ENCODE results near the gene EEF1AKMT3. TPM values are rescaled to one million over a fixed set of nuclear protein-coding genes. Genes with fewer than 3 reads are reported as not detected.

Gene EEF1AKMT3
- total and polyA plus RNA-seq, 4 donors: 3.6 to 11.5 (median 5.9) TPM

DNA sequence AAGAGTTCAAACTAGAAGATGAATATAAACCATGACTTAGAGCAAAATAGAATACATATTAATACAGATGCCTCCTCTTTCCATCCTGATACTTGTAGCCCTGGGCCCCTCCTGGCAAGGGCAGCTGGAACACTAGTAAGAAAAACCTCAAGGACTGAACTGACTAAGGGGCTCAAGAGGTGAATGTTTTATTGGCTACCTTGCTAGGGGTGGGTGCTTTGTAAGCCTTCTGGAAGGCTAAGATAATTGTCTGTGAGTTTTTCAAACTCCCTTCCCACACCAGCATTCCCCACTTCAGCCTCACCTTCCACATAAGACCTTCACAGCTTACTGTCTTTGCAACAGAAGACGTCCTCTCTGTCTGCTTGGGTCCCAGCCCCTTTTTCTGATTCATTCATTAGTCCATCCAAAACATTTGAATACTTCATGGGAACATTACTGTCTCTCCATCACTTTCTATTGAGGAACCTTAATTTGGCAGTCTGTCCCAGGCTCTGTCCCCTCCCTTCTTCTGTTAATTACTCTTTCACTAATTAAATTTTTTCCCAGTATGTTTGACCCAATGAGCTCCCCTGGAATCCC is 18.6 kb upstream of the EEF1AKMT3 start:
- 26 to 56% methylated on average over 1 of the region's 1 CpG for WGBS, 2 donors
- Histone ChIP-seq H3K4me1 (ENCODE audit: control insufficient read depth in 5 of 5, insufficient read depth in 5 of 5, low read length in 5 of 5) (peaks cover 5 to 42% (median 16%) of the 10 kb centered on the region in 5 donors), H3K27me3 (ENCODE audit: control insufficient read depth in 3 of 3, insufficient read depth in 3 of 3, low read length in 2 of 3) (no peaks in the 10 kb centered on the region), H3K9me3 (ENCODE audit: control insufficient read depth in 4 of 4, insufficient read depth in 3 of 4, low read length in 3 of 4) (peaks cover 0 to 5% (median 0%) of the 10 kb centered on the region in 4 donors), H3K27ac (ENCODE audit: low read depth in 1 of 2, low read length in 1 of 2) (peak overlapping the region in 1 of 2 donors; percentile 27), H3K9ac (ENCODE audit: insufficient read depth in 1 of 2, low read length in 2 of 2) (no peak overlapping the region), H3K4me3 (no peak overlapping the region), H3K36me3 (ENCODE audit: control insufficient read depth in 4 of 4, insufficient read depth in 4 of 4, low read length in 4 of 4) (peaks cover 4 to 22% (median 14%) of the 10 kb centered on the region in 4 donors)
- TF ChIP-seq, protein P1, sequence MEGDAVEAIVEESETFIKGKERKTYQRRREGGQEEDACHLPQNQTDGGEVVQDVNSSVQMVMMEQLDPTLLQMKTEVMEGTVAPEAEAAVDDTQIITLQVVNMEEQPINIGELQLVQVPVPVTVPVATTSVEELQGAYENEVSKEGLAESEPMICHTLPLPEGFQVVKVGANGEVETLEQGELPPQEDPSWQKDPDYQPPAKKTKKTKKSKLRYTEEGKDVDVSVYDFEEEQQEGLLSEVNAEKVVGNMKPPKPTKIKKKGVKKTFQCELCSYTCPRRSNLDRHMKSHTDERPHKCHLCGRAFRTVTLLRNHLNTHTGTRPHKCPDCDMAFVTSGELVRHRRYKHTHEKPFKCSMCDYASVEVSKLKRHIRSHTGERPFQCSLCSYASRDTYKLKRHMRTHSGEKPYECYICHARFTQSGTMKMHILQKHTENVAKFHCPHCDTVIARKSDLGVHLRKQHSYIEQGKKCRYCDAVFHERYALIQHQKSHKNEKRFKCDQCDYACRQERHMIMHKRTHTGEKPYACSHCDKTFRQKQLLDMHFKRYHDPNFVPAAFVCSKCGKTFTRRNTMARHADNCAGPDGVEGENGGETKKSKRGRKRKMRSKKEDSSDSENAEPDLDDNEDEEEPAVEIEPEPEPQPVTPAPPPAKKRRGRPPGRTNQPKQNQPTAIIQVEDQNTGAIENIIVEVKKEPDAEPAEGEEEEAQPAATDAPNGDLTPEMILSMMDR (IDR thresholded peaks at IDR 0.05; ENCODE audit: control extremely low read depth, extremely low read depth): no peak
- DNase-seq (no peak), ATAC-seq (ENCODE audit: insufficient read depth, low FRiP score) (no peak)

DNA sequence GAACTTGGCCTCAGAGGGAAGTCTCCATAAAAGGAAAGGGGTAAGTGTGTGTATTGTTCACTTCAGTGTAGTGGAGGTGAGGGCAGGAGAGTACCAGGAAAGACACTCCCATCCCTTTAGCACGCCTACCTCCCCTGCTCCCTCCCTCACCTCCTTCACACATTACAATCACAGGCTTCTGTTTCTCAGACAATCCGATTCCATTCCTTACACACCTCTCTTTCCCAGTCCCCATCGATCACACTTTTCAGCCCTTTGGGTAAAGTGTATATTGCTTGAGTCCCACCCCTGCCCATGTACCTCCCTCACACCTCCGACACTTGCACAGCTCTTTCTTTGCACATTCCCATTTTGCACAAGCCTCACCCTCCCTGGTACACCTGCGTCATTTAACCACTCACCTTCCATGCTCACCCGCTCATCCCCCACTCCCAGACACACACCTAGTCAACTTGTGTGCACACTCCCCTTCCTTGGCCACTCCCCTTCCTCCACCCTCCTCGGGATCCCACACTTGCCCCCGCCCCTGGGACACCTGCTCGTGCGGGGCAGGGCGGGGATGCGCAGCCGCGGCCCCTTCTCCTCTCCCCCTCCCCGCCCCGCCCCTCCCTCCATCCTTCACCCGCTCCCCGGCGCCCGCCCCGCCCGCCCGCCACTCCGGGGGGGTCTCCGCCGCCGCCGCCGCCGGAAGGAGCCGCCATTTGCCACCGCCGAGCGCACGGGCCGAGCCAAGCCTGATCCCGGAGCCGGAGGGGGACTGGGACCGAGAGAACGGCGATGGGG is 17.8 kb upstream of the EEF1AKMT3 start, which contains the start of gene MARCHF9:
Gene MARCHF9, plus strand, starts transcription at position 693 of the 783 bp plus-strand sequence. CDS start 426 bp downstream, outside the sequence.
- TF ChIP-seq, protein P1 (IDR thresholded peaks at IDR 0.05; ENCODE audit: control extremely low read depth, extremely low read depth): no peak
- Histone ChIP-seq H3K9me3 (ENCODE audit: control insufficient read depth in 4 of 4, insufficient read depth in 3 of 4, low read length in 3 of 4) (peaks cover 0 to 5% (median 0%) of the 10 kb centered on the region in 4 donors), H3K27me3 (ENCODE audit: control insufficient read depth in 3 of 3, insufficient read depth in 3 of 3, low read length in 2 of 3) (no peaks in the 10 kb centered on the region), H3K27ac (ENCODE audit: low read depth in 1 of 2, low read length in 1 of 2) (peak within 1 kb of the TSS in 1 of 2 donors; percentile 74), H3K4me1 (ENCODE audit: control insufficient read depth in 5 of 5, insufficient read depth in 5 of 5, low read length in 5 of 5) (peaks cover 5 to 42% (median 16%) of the 10 kb centered on the region in 5 donors), H3K9ac (ENCODE audit: insufficient read depth in 1 of 2, low read length in 2 of 2) (peak within 1 kb of the TSS; percentile 18 to 47), H3K36me3 (ENCODE audit: control insufficient read depth in 4 of 4, insufficient read depth in 4 of 4, low read length in 4 of 4) (peaks cover 0 to 19% (median 11%) of the 10 kb centered on the region in 4 donors), H3K4me3 (peak within 1 kb of the TSS; percentile 71)
- ATAC-seq (ENCODE audit: insufficient read depth, low FRiP score): no peak
- 1 to 3% methylated on average over 14 to 41 of the region's 41 CpGs for WGBS, 2 donors
- peak in 2 of 3 donors; percentile 64 to 78 for DNase-seq

DNA sequence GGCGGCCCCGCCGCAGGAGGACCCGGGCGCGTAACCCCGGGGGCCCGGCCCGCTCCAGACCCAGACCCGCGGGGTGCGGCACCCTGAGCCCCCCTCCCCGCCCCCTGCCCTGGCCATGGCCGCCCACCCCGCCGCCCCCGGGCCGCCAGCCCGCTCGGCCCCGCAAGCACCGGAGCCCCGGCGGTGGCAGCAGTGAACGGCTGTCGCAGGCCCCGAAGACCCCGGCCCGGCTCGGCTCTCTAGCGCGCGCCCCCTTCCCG is 17.3 kb upstream of the EEF1AKMT3 start:
- WGBS, 2 donors: 0% methylated on average over 3 to 34 of the region's 34 CpGs

More for the DNA sequence above, 17.3 kb upstream of the EEF1AKMT3 start:
- Histone ChIP-seq H3K27me3 (ENCODE audit: control insufficient read depth in 3 of 3, insufficient read depth in 3 of 3, low read length in 2 of 3) (no peaks in the 10 kb centered on the region), H3K9me3 (ENCODE audit: control insufficient read depth in 4 of 4, insufficient read depth in 3 of 4, low read length in 3 of 4) (peaks cover 0 to 5% (median 0%) of the 10 kb centered on the region in 4 donors), H3K27ac (ENCODE audit: low read depth in 1 of 2, low read length in 1 of 2) (peak overlapping the region in 1 of 2 donors; percentile 73), H3K4me3 (peak overlapping the region; percentile 71), H3K4me1 (ENCODE audit: control insufficient read depth in 5 of 5, insufficient read depth in 5 of 5, low read length in 5 of 5) (peaks cover 5 to 42% (median 16%) of the 10 kb centered on the region in 5 donors), H3K9ac (ENCODE audit: insufficient read depth in 1 of 2, low read length in 2 of 2) (no peak overlapping the region), H3K36me3 (ENCODE audit: control insufficient read depth in 4 of 4, insufficient read depth in 4 of 4, low read length in 4 of 4) (peaks cover 0 to 16% (median 11%) of the 10 kb centered on the region in 4 donors)
- ATAC-seq (ENCODE audit: insufficient read depth, low FRiP score) (no peak), DNase-seq (no peak)
- TF ChIP-seq, protein P1 (IDR thresholded peaks at IDR 0.05; ENCODE audit: control extremely low read depth, extremely low read depth): no peak

Data from lung (tissue), 12 donors.